ENCODE data around the gene ZDHHC11B. TPM values are rescaled to one million over a fixed set of nuclear protein-coding genes. Genes with fewer than 3 reads are reported as not detected.

ZDHHC11B gene
- total RNA-seq, 3 donors from 2014 or later, result 1.1 to 4.8 (median 3.9) TPM

DNA sequence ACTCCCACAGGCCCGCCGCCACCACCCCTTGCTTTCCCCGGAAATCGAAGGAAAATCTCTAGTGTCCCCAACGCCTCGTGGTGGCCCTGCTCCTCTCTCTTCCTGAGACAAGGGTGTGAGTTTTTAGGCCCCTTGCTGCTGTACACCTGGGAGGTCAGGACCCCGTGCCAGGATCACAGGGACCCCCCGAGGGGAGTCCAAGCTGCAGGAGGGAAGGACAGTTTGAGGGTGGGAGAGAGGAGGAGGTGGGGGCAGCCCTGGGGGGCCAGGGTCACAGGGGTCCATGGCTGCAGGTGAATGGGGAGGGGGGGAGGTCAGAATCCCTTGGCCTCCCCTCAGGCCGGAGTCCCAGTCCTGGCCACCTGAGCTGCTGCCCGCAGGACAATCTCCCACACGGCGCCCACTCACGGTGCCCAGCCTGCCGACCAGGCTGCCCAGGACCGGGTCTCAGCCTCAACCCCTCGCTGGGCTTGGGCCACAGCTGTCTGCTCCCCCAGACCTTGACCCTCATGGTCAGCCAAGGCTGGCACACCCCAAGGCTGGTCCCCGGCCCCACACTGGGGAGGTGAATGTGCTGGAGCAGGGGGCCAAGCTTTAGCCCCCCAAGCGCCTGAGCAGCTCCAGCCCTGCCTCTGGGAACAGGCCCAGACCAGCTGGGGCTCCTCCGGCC lies 111.2 kb downstream of the ZDHHC11B start:
- Histone ChIP-seq H3K9me3 (no peaks in the 10 kb centered on the region), H3K4me3 (peak overlapping the region in 2 of 3 donors; percentile 23 to 34), H3K27me3 (peaks cover 0 to 7% of the 10 kb centered on the region in 2 donors), H3K36me3 (no peaks in the 10 kb centered on the region), H3K27ac (no peak overlapping the region), H3K4me1 (peaks cover 18 to 23% of the 10 kb centered on the region in 2 donors)
- DNase-seq (ENCODE audit: low spot score in 2 of 2), result peak in 1 of 2 donors; percentile 51
- intact Hi-C loops (cut with DNase I; ENCODE audit: low total_unique reads), result loop anchor here (5.0 kb wide), 1 partner anchor 694 kb away; no protein-coding TSS in a partner anchor
- no peak for TF ChIP-seq POLR2A (IDR thresholded peaks at IDR 0.05)
- no peak for TF ChIP-seq POLR2AphosphoS5 (IDR thresholded peaks at IDR 0.05)
- no peak for TF ChIP-seq CTCF (IDR thresholded peaks at IDR 0.05)

DNA sequence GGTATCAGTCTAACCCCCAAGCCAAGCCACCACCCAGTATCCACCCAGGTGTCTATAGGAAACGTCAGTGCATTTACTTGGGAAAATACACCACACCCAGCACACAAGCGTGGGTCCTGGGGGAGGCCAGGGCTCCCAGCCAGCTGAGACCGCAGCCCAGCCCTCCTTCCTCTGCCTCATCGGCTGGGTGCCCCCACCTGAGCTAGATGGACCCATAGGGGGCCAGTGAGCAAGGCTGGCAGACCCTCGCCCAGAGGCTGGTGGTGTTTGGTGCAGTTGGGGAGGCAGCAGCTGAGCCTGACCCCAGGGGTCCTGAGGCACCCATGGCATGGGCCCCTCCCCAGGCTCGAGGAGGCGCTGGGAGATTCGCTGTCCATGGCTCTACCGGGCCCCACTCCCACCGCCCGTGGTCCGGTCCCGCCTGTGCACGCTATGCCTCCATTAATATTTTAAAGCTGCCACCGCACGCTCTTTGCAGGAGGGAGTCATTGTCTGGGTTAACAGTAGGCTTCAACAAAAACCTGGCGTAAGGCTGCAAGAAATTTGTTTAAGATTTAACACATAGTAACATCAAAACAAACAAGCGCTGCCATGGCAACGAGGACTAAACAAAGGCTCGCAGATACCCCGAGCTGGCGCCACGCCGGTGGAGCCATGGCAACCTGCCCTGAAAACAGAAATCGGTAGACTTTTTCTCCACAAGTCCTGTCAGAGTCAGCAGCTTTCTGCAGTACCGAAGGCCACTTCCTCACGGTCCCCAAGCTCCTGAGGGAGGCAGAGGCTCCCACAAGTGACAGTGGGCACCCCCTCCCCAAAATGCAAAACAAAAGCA lies 112.0 kb downstream of the ZDHHC11B start:
- Histone ChIP-seq H3K36me3 (no peaks in the 10 kb centered on the region), H3K4me1 (peaks cover 18 to 23% of the 10 kb centered on the region in 2 donors), H3K27me3 (peaks cover 0 to 7% of the 10 kb centered on the region in 2 donors), H3K4me3 (peak overlapping the region in 2 of 3 donors; percentile 23 to 34), H3K27ac (no peak overlapping the region), H3K9me3 (no peaks in the 10 kb centered on the region)
- intact Hi-C loops (cut with DNase I; ENCODE audit: low total_unique reads), result loop anchor here (5.0 kb wide), 1 partner anchor 695 kb away; no protein-coding TSS in a partner anchor
- no peak for TF ChIP-seq CTCF (IDR thresholded peaks at IDR 0.05)
- TF ChIP-seq POLR2AphosphoS5 (IDR thresholded peaks at IDR 0.05), result peak in 1 of 3 donors; percentile 23
- peak; percentile 57 to 95 for DNase-seq (ENCODE audit: low spot score in 2 of 2)

GRCh38 chr5:671459-672328 lies 112.8 kb downstream of the ZDHHC11B start:
- Histone ChIP-seq H3K27ac (no peak overlapping the region), H3K4me1 (peaks cover 18 to 23% of the 10 kb centered on the region in 2 donors), H3K27me3 (peaks cover 0 to 7% of the 10 kb centered on the region in 2 donors), H3K9me3 (no peaks in the 10 kb centered on the region), H3K4me3 (peak overlapping the region in 2 of 3 donors; percentile 23 to 34), H3K36me3 (no peaks in the 10 kb centered on the region)
- intact Hi-C loops (cut with DNase I; ENCODE audit: low total_unique reads), result loop anchor here (5.0 kb wide), 1 partner anchor 696 kb away; no protein-coding TSS in a partner anchor
- DNase-seq (ENCODE audit: low spot score in 2 of 2), result peak in 1 of 2 donors; percentile 82
- TF ChIP-seq POLR2AphosphoS5 (IDR thresholded peaks at IDR 0.05) (no peak), POLR2A (IDR thresholded peaks at IDR 0.05) (no peak), CTCF (IDR thresholded peaks at IDR 0.05) (peak; percentile 41 to 92 (median 89))

GRCh38 chr5:670396-671270 lies 113.9 kb downstream of the ZDHHC11B start:
- intact Hi-C loops (cut with DNase I; ENCODE audit: low total_unique reads), result loop anchor here (5.0 kb wide), 1 partner anchor 697 kb away; no protein-coding TSS in a partner anchor
- TF ChIP-seq POLR2A (IDR thresholded peaks at IDR 0.05), result no peak
- no peak for TF ChIP-seq POLR2AphosphoS5 (IDR thresholded peaks at IDR 0.05)
- TF ChIP-seq CTCF (IDR thresholded peaks at IDR 0.05), result no peak
- Histone ChIP-seq H3K27ac (no peak overlapping the region), H3K36me3 (no peaks in the 10 kb centered on the region), H3K9me3 (no peaks in the 10 kb centered on the region), H3K4me3 (no peak overlapping the region), H3K4me1 (peaks cover 18 to 23% of the 10 kb centered on the region in 2 donors), H3K27me3 (peaks cover 0 to 7% of the 10 kb centered on the region in 2 donors)
- peak in 1 of 2 donors; percentile 49 for DNase-seq (ENCODE audit: low spot score in 2 of 2)
